ENCODE measurements around the gene RHBDD1. TPM values are rescaled to one million over a fixed set of nuclear protein-coding genes. Genes with fewer than 3 reads are reported as not detected.

Gene RHBDD1
- total and polyA plus RNA-seq, 4 donors, result 8.5 to 45.8 (median 16.1) TPM

DNA sequence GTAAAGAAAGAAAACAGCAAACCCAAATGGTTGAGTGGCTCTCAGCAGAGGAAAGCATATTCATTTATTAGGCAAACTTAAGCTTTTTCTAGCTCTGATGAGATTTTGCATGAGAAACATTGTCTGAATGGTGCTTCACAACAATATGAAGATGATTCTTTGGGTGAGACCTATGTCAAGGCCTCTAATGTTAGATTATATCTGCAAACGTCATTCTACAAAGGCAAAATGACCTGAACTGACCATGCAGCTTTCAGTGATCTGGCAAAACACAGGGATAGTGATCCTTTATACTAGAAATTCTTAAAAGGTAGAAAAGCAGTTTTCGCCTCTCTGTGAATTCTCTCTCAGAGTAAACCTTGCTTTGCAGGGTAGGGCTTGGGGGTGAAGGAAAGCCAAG lies 11.7 kb downstream of the RHBDD1 start (continued):
- TF ChIP-seq RAD21 (IDR thresholded peaks at IDR 0.05), result no peak

DNA sequence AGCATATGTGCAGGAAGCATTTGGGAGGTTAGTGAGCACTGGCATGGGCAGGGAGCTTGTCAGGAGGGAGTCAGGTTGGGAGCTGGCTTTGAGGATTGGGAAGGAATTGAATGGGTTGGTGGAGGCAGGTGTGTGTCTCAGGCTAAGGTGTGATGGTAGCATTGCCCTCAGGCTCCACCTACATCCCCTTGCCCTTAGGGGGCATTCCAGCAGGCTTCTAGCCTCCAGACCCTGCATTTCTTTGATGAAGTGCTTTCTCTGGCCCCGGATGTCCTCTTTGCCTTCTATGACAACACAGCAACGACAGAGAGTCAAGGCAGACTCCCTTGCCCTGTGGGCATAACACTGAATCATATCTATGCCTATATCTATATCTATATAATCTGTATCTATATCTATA lies 13.5 kb downstream of the RHBDD1 start:
- no peak overlapping the region for H3K4me3 ChIP-seq (ENCODE audit: low read depth in 1 of 3, low read length in 3 of 3)
- TF ChIP-seq JUND (IDR thresholded peaks at IDR 0.05) (no peak), REST (IDR thresholded peaks at IDR 0.05) (no peak), EGR1 (IDR thresholded peaks at IDR 0.05; ENCODE audit: low read depth in 2 of 2) (no peak), NR2F2 (IDR thresholded peaks at IDR 0.05) (no peak), ATF3 (IDR thresholded peaks at IDR 0.05) (no peak), HNF4G (IDR thresholded peaks at IDR 0.05) (no peak), TAF1 (conservative IDR thresholded peaks at IDR 0.05) (no peak), HNF4A (conservative IDR thresholded peaks at IDR 0.05) (no peak), ZBTB33 (IDR thresholded peaks at IDR 0.05) (no peak), GABPA (IDR thresholded peaks at IDR 0.05 in 1 of 2, conservative IDR thresholded peaks at IDR 0.05 in 1 of 2) (no peak), FOXA2 (IDR thresholded peaks at IDR 0.05) (no peak), RAD21 (IDR thresholded peaks at IDR 0.05) (no peak), SP1 (IDR thresholded peaks at IDR 0.05) (no peak), FOXA1 (IDR thresholded peaks at IDR 0.05) (no peak)
- TF ChIP-seq, protein P1, sequence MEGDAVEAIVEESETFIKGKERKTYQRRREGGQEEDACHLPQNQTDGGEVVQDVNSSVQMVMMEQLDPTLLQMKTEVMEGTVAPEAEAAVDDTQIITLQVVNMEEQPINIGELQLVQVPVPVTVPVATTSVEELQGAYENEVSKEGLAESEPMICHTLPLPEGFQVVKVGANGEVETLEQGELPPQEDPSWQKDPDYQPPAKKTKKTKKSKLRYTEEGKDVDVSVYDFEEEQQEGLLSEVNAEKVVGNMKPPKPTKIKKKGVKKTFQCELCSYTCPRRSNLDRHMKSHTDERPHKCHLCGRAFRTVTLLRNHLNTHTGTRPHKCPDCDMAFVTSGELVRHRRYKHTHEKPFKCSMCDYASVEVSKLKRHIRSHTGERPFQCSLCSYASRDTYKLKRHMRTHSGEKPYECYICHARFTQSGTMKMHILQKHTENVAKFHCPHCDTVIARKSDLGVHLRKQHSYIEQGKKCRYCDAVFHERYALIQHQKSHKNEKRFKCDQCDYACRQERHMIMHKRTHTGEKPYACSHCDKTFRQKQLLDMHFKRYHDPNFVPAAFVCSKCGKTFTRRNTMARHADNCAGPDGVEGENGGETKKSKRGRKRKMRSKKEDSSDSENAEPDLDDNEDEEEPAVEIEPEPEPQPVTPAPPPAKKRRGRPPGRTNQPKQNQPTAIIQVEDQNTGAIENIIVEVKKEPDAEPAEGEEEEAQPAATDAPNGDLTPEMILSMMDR (IDR thresholded peaks at IDR 0.05; ENCODE audit: low read depth, low read length, missing input control), result no peak
- TF ChIP-seq, protein P2, sequence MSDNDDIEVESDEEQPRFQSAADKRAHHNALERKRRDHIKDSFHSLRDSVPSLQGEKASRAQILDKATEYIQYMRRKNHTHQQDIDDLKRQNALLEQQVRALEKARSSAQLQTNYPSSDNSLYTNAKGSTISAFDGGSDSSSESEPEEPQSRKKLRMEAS (IDR thresholded peaks at IDR 0.05), result no peak
- H3K4me1 ChIP-seq (ENCODE audit: control insufficient read depth in 4 of 4, insufficient read depth in 4 of 4, low read length in 3 of 4), result no peaks in the 10 kb centered on the region
- H3K27ac ChIP-seq (ENCODE audit: low read depth in 1 of 2, low read length in 2 of 2), result no peak overlapping the region
- H3K27me3 ChIP-seq (ENCODE audit: control insufficient read depth in 4 of 4, insufficient read depth in 4 of 4, low read length in 3 of 4), result no peaks in the 10 kb centered on the region
- DNase-seq (ENCODE audit: low spot score), result no peak
- WGBS, result 88% methylated on average over 2 of the region's 2 CpGs
- H3K36me3 ChIP-seq (ENCODE audit: control insufficient read depth in 4 of 4, insufficient read depth in 3 of 4, low read depth in 1 of 4, low read length in 3 of 4), result no peaks in the 10 kb centered on the region
- no peaks in the 10 kb centered on the region for H3K9me3 ChIP-seq (ENCODE audit: control insufficient read depth in 4 of 4, low read length in 3 of 4)
- no peak overlapping the region for H3K9ac ChIP-seq (ENCODE audit: low read depth in 1 of 2, low read length in 2 of 2)

All from liver (tissue), 9 donors.